NCI-H345 treated with DMSO at 0.1 percent for 48 hours (cell line): ENCODE results near the gene CSTF3.
"Not testable (repeated sequence)": the region's sequence is repeated elsewhere in the genome, so short reads cannot be mapped to it uniquely, and the experiment has no call there.

ENCODE experiments used
- DNase-seq: peaks from one replicate; lab custom pipeline; 2025; ENCODE audit not compliant: unreplicated experiment; lab: John Stamatoyannopoulos, UW

The CSTF3 gene

GRCh38 chr11:33160587-33160986 lies 693 bp downstream of the CSTF3 start:
- DNase-seq, result no peak

GRCh38 chr11:33160136-33160535 lies 1.1 kb downstream of the CSTF3 start:
- no peak for DNase-seq

GRCh38 chr11:33159378-33159867 lies 1.9 kb downstream of the CSTF3 start:
- DNase-seq, result not testable (repeated sequence)

GRCh38 chr11:33158596-33159275 lies 2.5 kb downstream of the CSTF3 start:
- no peak for DNase-seq

GRCh38 chr11:33157103-33158027 lies 3.9 kb downstream of the CSTF3 start:
- DNase-seq, result no peak

- no peak for DNase-seq
These were observed 9.9 kb downstream of the CSTF3 start for GRCh38 chr11:33151399-33151798.

GRCh38 chr11:33147559-33147958 lies 13.7 kb downstream of the CSTF3 start:
- no peak for DNase-seq

GRCh38 chr11:33135768-33136443 lies 25.4 kb downstream of the CSTF3 start:
- DNase-seq, result no peak

- DNase-seq, result no peak
These were observed 26.1 kb downstream of the CSTF3 start for GRCh38 chr11:33135216-33135615.

GRCh38 chr11:33134276-33134675 lies 27.0 kb downstream of the CSTF3 start:
- no peak for DNase-seq

GRCh38 chr11:33133761-33134160 lies 27.5 kb downstream of the CSTF3 start:
- no peak for DNase-seq

GRCh38 chr11:33132510-33132909 lies 28.8 kb downstream of the CSTF3 start:
- no peak for DNase-seq

- no peak for DNase-seq
These were observed 32.5 kb downstream of the CSTF3 start for GRCh38 chr11:33128739-33129138.

- no peak for DNase-seq
These were observed 35.7 kb downstream of the CSTF3 start for GRCh38 chr11:33125611-33126010.

- DNase-seq, result no peak
These were observed 36.3 kb downstream of the CSTF3 start for GRCh38 chr11:33125025-33125424.

- not testable (repeated sequence) for DNase-seq
These were observed 38.6 kb downstream of the CSTF3 start for GRCh38 chr11:33122696-33123095.

GRCh38 chr11:33116535-33116934 lies 44.7 kb downstream of the CSTF3 start:
- no peak for DNase-seq

- no peak for DNase-seq
These were observed 51.2 kb downstream of the CSTF3 start for GRCh38 chr11:33110083-33110482.

GRCh38 chr11:33109294-33109895 lies 51.9 kb downstream of the CSTF3 start:
- DNase-seq, result no peak

- no peak for DNase-seq
These were observed 57.4 kb downstream of the CSTF3 start for GRCh38 chr11:33103836-33104235.

- DNase-seq, result no peak
These were observed 67.1 kb downstream of the CSTF3 start for GRCh38 chr11:33094157-33094556.
